SK-N-MC (cell line): ENCODE results near the gene CHN1.

Experiments used
- DNase-seq: peaks from one replicate; pipeline ENCODE4 v3.0.0-alpha.2; 2011; ENCODE audit warnings: low read depth, low spot score
- H3K27ac ChIP-seq: fragments of 200-600 bp; sonication (generic); 2 replicates; pipeline ENCODE4 v1.5.1; 2016; ENCODE audit warnings: mixed run types
- H3K36me3 ChIP-seq: fragments of 200-600 bp; sonication (generic); 2 replicates; pipeline ENCODE4 v1.6.1; 2017; ENCODE audit warnings: antibody characterized with exemption, low read length, mixed read lengths; ENCODE audit not compliant: insufficient read depth
- H3K4me3 ChIP-seq: fragments of 200-600 bp; sonication (generic); 2 replicates; pipeline ENCODE4 v1.5.1; 2016
- H3K9ac ChIP-seq: fragments of 200-600 bp; sonication (generic); 2 replicates; pipeline ENCODE4 v1.8.0; 2017; ENCODE audit warnings: mixed run types, mixed read lengths; ENCODE audit not compliant: insufficient read length
- H3K9me3 ChIP-seq: fragments of 200-600 bp; sonication (generic); 2 replicates; pipeline ENCODE4 v1.6.1; 2017; ENCODE audit warnings: low read depth, mild to moderate bottlenecking, antibody characterized with exemption, low read length, moderate library complexity, mixed read lengths
- EZH2 ChIP-seq: fragments of 200-600 bp; sonication (generic); IDR thresholded peaks from one replicate; pipeline ENCODE4 v1.6.1; 2017; ENCODE audit warnings: antibody characterized with exemption
- FOXP2 ChIP-seq: optimal IDR thresholded peaks from 2 replicates; pipeline ENCODE3; 2011; ENCODE audit warnings: mild to moderate bottlenecking, moderate library complexity; ENCODE audit not compliant: insufficient read depth; ENCODE audit errors: extremely low read length, control extremely low read depth
- POLR2AphosphoS5 ChIP-seq: IDR thresholded peaks from 2 replicates; pipeline ENCODE4 v1.6.1; 2012; ENCODE audit warnings: mild to moderate bottlenecking, low read depth, low read length, borderline replicate concordance

The CHN1 gene

GRCh38 chr2:174877301-174877700 lies 127.9 kb downstream of the CHN1 start:
- Histone ChIP-seq H3K9ac (no peak overlapping the region), H3K4me3 (no peak overlapping the region), H3K27ac (no peak overlapping the region), H3K36me3 (no peaks in the 10 kb centered on the region), H3K9me3 (no peaks in the 10 kb centered on the region)
- no peak for DNase-seq
- no peak for TF ChIP-seq EZH2
- no peak for TF ChIP-seq POLR2AphosphoS5
- no peak for TF ChIP-seq FOXP2

- no peak overlapping the region for H3K4me3 ChIP-seq
- H3K9me3 ChIP-seq, result no peaks in the 10 kb centered on the region
- no peak for TF ChIP-seq POLR2AphosphoS5
- no peak for TF ChIP-seq FOXP2
- no peak for TF ChIP-seq EZH2
- no peak for DNase-seq
- H3K9ac ChIP-seq, result no peak overlapping the region
- H3K36me3 ChIP-seq, result no peaks in the 10 kb centered on the region; the same call in 1 of the 2 replicates
- no peak overlapping the region for H3K27ac ChIP-seq
Observed at GRCh38 chr2:174874085-174874484, 131.1 kb downstream of the CHN1 start.

- H3K36me3 ChIP-seq, result no peaks in the 10 kb centered on the region; the same call in 1 of the 2 replicates
- TF ChIP-seq FOXP2, result no peak
- TF ChIP-seq POLR2AphosphoS5, result no peak
- TF ChIP-seq EZH2, result no peak
- H3K4me3 ChIP-seq, result no peak overlapping the region
- H3K9ac ChIP-seq, result no peak overlapping the region
- no peak for DNase-seq
- no peak overlapping the region for H3K27ac ChIP-seq
- H3K9me3 ChIP-seq, result no peaks in the 10 kb centered on the region
Observed at GRCh38 chr2:174873471-174873870, 131.7 kb downstream of the CHN1 start.

- Histone ChIP-seq H3K36me3 (no peaks in the 10 kb centered on the region; the same call in 1 of the 2 replicates), H3K9me3 (no peaks in the 10 kb centered on the region), H3K27ac (no peak overlapping the region), H3K4me3 (no peak overlapping the region), H3K9ac (no peak overlapping the region)
- no peak for DNase-seq
- TF ChIP-seq EZH2 (no peak), FOXP2 (no peak), POLR2AphosphoS5 (no peak)
Observed at GRCh38 chr2:174870787-174871186, 134.4 kb downstream of the CHN1 start.

- no peaks in the 10 kb centered on the region for H3K9me3 ChIP-seq
- TF ChIP-seq FOXP2, result no peak
- TF ChIP-seq POLR2AphosphoS5, result no peak
- no peak for TF ChIP-seq EZH2
- DNase-seq, result no peak
- no peak overlapping the region for H3K4me3 ChIP-seq
- H3K27ac ChIP-seq, result no peak overlapping the region
- H3K36me3 ChIP-seq, result no peaks in the 10 kb centered on the region; the same call in 1 of the 2 replicates
- H3K9ac ChIP-seq, result no peak overlapping the region
Observed at GRCh38 chr2:174868878-174869277, 136.3 kb downstream of the CHN1 start.

- H3K36me3 ChIP-seq, result no peaks in the 10 kb centered on the region; the same call in 1 of the 2 replicates
- TF ChIP-seq POLR2AphosphoS5, result no peak
- TF ChIP-seq EZH2, result no peak
- no peak for TF ChIP-seq FOXP2
- H3K9me3 ChIP-seq, result no peaks in the 10 kb centered on the region
- no peak overlapping the region for H3K4me3 ChIP-seq
- DNase-seq, result no peak
- H3K9ac ChIP-seq, result no peak overlapping the region
- H3K27ac ChIP-seq, result no peak overlapping the region
Observed at GRCh38 chr2:174866421-174866820, 138.8 kb downstream of the CHN1 start.

GRCh38 chr2:174863183-174863582 lies 142.0 kb downstream of the CHN1 start:
- TF ChIP-seq FOXP2, result no peak
- TF ChIP-seq POLR2AphosphoS5, result no peak
- TF ChIP-seq EZH2, result no peak
- no peak overlapping the region for H3K4me3 ChIP-seq
- no peak overlapping the region for H3K27ac ChIP-seq
- no peak for DNase-seq
- H3K36me3 ChIP-seq, result no peaks in the 10 kb centered on the region
- no peak overlapping the region for H3K9ac ChIP-seq
- H3K9me3 ChIP-seq, result no peaks in the 10 kb centered on the region

- H3K36me3 ChIP-seq, result no peaks in the 10 kb centered on the region
- H3K9me3 ChIP-seq, result no peaks in the 10 kb centered on the region
- no peak overlapping the region for H3K4me3 ChIP-seq
- no peak for DNase-seq
- no peak overlapping the region for H3K27ac ChIP-seq
- TF ChIP-seq FOXP2 (no peak), EZH2 (no peak), POLR2AphosphoS5 (no peak)
- H3K9ac ChIP-seq, result no peak overlapping the region
Observed at GRCh38 chr2:174859563-174860169, 145.5 kb downstream of the CHN1 start.

GRCh38 chr2:174858745-174859144 lies 146.4 kb downstream of the CHN1 start:
- Histone ChIP-seq H3K4me3 (no peak overlapping the region), H3K27ac (no peak overlapping the region), H3K9me3 (no peaks in the 10 kb centered on the region), H3K9ac (no peak overlapping the region), H3K36me3 (no peaks in the 10 kb centered on the region)
- TF ChIP-seq EZH2, result no peak
- TF ChIP-seq FOXP2, result no peak
- no peak for TF ChIP-seq POLR2AphosphoS5
- no peak for DNase-seq

GRCh38 chr2:174856447-174856846 lies 148.7 kb downstream of the CHN1 start:
- Histone ChIP-seq H3K36me3 (no peaks in the 10 kb centered on the region), H3K9me3 (no peaks in the 10 kb centered on the region), H3K27ac (no peak overlapping the region), H3K9ac (no peak overlapping the region), H3K4me3 (no peak overlapping the region)
- DNase-seq, result no peak
- no peak for TF ChIP-seq POLR2AphosphoS5
- TF ChIP-seq FOXP2, result no peak
- TF ChIP-seq EZH2, result no peak
